ENCODE measurements around the gene MPRIP.

- TF ChIP-seq CTCF (IDR thresholded peaks at IDR 0.05): no peak
- no peak for TF ChIP-seq POLR2A (IDR thresholded peaks at IDR 0.05)
Measured at GRCh38 chr17:17093764-17094163, 51.5 kb downstream of the MPRIP start.

All from sigmoid colon (tissue), 3 donors.